Activated CD8-positive, alpha-beta memory T cell treated with anti-CD3 and anti-CD28 coated beads, Interleukin-2, amount 50 U/mL, for 1 hour (primary cell): ENCODE data around the gene ZNF664.

Source experiments
- DNase-seq: peaks from one replicate; pipeline ENCODE4 v3.0.0-alpha.2; 2020; ENCODE audit errors: extremely low read depth

Gene ZNF664

DNA sequence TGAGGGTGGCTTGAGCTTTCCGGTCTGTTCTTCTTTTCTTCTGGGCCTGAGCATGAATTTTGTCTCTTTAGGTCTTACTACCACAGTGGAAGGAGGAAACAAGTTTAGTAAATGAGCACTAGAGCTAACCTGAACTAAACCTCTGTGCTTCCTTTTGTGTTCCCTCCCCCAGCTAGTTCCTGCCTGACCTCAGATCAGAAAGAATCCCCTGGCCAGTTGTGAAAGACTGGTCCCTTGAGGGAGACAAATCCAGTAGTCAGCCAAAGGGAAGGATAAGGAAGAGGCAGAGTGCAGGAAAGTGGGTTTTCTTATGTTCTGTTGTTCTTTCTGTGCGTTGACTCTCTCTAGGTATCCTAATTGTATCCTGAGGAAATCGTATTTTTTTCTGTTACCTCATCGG lies 17.5 kb downstream of the ZNF664 start:
- DNase-seq: no peak

DNA sequence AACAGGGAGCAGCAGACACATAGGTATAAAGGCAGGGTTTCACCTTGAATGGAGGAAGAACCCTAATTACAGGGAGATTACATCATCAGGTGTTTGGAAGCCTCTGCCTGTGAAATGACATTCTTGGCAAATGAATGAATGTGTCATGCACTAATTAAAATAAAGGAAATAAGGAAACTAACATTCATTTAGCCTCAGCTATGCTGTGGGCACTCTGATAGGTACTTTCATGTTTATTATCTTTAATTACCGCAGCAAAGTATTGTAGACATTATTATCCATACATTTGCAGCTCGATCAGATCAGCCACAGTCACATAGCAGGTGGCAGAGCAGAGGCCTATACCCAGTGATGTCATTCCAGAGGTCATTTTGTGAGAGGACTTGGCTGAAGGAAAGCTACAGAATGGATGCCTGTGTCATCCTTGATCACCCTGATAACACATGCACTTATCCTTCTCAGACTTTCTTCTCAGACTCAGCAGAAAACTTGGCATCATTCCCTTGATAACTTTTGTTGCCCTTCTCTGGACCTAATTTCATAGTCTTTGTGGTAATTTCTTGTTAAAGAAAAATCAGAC lies 18.4 kb downstream of the ZNF664 start:
- DNase-seq: no peak

- DNase-seq: no peak
These were observed 19.3 kb downstream of the ZNF664 start for GRCh38 chr12:123992118-123992825.

GRCh38 chr12:123995023-123995748 lies 22.2 kb downstream of the ZNF664 start:
- no peak for DNase-seq

- DNase-seq: no peak
These were observed 23.6 kb downstream of the ZNF664 start for GRCh38 chr12:123996581-123996980.

DNA sequence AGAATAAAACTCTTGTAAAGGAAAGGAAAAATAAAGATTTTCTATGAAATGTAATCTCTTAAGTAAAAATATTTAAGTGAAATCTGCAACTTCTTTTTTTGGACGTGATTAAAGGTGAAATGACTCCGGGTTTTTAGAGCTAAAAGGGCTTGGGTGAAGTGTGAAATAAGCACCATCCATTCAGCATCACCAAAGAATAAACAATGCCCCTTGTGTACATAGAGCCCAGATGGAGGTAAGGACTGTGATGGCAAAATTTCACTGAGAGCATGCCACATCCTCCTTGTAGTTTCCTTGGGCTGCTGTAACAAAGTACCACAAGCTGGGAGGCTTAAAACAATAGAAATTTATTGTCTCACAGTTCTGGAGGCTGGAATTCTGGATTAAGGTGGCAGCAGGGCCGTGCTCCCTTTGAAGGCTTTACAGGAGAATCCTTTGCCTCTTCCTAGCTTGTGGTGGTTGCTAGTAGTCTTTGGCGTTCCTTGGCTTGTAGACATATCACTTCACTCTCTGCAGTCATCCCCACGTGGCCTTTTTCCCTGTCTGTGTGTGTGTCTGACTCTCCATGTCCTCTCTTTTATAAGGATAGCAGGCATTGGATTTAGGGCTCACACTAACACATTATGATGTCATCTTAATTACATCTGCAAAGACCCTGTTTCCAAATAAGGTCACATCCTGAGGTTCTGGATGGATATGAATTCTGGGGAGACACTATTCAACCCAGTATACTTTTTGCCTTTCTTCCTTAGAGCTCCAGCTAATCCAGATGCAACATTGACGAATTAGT lies 24.2 kb downstream of the ZNF664 start:
- no peak for DNase-seq

GRCh38 chr12:123997908-123998307 lies 24.9 kb downstream of the ZNF664 start:
- no peak for DNase-seq

GRCh38 chr12:123998344-123998990 lies 25.5 kb downstream of the ZNF664 start:
- no peak for DNase-seq

GRCh38 chr12:123998991-123999359 lies 26.0 kb downstream of the ZNF664 start:
- no peak for DNase-seq

- DNase-seq: no peak
These were observed 27.1 kb downstream of the ZNF664 start for GRCh38 chr12:124000111-124000510.

- DNase-seq: no peak
These were observed 28.3 kb downstream of the ZNF664 start for GRCh38 chr12:124001343-124001742.

- DNase-seq: no peak
These were observed 29.1 kb downstream of the ZNF664 start for GRCh38 chr12:124002021-124002644.

- DNase-seq: no peak
These were observed 29.6 kb downstream of the ZNF664 start for GRCh38 chr12:124002654-124003053.

GRCh38 chr12:124004233-124004875 lies 31.3 kb downstream of the ZNF664 start:
- DNase-seq: no peak

DNA sequence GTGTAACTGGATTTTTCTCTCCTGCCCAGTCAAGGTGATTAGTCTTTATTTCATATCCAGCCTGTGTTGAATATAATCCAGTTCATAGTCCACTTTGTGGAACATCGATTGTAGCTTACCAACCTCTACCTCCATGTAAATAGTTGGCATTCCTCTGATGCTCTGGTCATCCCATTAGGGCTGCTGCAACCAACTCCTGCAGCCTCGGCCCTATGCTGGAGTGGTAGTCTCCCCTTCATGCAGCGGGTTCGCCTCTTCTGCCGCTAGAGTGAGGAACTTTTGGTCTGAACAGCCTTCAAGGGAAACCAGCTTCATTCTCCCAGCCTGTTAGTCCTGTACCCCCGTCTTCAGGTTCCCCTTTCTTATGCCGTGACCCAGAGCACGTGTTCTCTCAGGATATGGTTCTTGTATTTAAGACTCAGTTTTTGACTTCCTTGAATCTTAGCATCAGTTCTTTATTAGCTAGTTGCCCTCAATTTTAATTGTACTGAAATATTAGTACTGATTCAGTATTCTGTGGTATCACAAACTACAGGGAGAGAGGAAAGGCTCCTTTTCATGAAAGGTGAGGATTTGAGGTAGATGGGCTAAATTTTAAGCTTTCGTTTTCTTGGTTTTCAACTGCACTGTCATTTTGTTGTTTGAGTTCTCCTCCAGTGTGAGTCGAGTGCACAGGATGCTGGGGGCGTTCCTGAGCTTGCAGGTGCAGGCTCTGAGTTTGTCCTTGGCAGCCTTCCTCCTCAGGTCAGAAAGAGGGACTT lies 33.2 kb downstream of the ZNF664 start:
- no peak for DNase-seq

DNA sequence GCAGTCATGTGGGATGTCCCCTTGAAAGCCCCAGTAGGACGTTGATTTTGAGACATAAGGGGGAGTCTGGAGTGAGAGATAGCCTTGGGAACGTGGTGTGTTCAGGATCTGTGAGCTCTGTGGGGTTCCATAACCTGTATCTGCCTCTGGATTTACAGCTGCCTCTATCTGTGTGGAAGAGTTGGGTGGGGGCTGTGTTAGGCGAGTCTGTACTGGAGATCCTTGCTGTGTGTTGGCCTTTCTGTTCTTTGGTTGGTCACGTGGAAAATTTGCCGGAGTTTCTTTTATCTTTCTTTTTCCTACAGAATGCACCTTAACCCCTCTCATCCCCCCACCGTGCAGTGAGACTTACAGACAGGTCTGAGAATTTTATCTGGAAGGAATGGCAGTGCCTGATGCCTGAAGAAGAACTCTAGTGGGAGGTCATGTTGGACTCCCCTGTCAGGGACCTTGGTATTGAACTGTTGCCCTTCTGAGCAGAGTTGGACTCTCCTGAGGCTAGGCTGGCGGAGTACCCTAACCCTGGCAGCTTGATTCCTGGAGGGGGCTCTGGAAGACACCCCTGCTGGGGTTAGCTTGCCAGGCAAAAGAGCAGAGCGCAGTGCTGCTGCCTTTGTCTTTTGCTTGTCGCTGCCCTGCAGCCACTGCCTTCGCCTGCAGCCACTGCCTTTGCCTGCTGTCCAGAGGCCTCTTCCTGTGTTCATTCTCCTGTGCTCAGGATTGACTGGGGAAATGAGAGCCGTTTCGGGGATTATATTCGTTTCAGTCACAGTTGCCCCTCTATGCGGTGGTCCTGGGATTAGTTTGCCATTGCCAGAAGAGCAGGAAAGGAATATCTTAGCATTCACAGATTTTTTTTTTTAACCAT lies 34.1 kb downstream of the ZNF664 start:
- no peak for DNase-seq

GRCh38 chr12:124007826-124008570 lies 35.0 kb downstream of the ZNF664 start:
- no peak for DNase-seq

DNA sequence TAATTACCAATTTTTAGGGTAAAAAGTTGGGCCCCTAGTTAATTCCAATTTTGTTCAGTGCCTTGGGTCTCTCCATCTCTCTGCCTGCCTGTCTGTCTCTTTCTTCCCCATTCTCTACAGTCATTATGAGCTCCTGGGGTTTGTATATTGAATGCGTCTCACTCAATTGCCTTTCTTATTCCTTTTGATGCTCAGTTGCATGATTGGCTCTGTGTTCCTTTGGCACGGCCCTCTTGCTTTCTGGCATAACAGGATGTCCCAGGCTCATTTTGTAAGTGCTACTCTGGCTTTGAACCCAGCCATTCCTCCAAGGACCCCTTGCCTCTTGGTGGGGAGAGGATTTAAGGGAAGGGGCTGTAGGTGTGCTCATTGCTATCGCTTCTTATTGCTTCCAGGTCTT lies 35.6 kb downstream of the ZNF664 start:
- no peak for DNase-seq
